Activated CD8-positive, alpha-beta memory T cell treated with anti-CD3 and anti-CD28 coated beads, Interleukin-2, amount 50 U/mL, for 48 hours (primary cell): ENCODE results near the gene DPYSL3.

Experiments used
- DNase-seq: peaks from one replicate; pipeline ENCODE4 v3.0.0-alpha.2; 2020

Gene DPYSL3

GRCh38 chr5:147512659-147513379 lies 3.0 kb upstream of the DPYSL3 start:
- no peak for DNase-seq

- no peak for DNase-seq
Measured at GRCh38 chr5:147510885-147511284, 1.0 kb upstream of the DPYSL3 start.

DNA sequence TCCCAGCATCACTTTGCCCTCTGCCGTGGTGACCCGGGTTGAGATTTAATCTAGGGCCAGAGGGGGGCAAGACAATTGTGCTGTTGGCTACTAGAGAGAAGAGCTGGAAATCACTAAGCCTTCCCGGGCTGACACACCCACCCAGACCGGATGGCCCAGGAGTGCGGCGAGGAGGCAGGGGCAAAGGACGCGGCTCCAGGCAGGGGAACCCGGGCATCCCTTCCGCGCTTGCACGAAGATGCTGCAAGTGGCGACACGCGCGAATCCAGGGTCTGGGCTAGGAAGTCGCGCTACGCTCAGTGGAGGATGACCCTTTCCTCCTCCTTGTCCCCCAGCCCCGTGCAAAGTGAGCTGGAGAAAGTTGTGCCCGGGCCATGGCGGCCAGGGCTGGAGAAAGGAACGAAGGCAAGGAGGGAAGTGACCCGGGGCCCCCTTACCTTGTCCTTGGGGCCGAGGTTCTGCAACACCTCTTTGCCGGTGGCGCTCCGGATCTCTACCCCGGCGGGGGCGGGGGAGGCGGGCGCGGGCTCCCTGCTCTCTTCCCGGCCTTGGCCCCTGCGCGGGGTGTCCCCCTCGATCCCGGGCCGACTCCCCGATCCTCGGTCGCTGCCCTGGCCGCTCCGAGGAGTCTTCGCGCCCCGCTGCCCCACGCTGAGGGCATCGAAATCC lies 693 bp downstream of the DPYSL3 start:
- DNase-seq = no peak

DNA sequence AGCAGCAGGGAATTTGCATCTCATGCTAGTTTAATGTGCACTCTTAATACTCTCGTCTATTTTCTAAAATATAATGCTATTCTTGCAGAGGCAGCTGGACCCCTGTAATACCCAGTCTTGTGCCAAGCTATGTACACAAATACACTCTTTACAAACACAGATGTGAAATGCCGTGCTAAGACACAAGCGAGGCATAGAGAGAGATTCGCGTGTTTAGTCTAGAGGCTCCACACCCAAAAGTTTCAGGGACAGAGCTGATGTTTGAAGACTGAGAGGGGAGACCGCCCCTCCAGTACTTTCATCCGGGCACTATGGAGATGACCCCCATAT lies 1.2 kb downstream of the DPYSL3 start:
- DNase-seq = no peak

GRCh38 chr5:147507480-147508126 lies 2.3 kb downstream of the DPYSL3 start:
- DNase-seq = no peak

DNA sequence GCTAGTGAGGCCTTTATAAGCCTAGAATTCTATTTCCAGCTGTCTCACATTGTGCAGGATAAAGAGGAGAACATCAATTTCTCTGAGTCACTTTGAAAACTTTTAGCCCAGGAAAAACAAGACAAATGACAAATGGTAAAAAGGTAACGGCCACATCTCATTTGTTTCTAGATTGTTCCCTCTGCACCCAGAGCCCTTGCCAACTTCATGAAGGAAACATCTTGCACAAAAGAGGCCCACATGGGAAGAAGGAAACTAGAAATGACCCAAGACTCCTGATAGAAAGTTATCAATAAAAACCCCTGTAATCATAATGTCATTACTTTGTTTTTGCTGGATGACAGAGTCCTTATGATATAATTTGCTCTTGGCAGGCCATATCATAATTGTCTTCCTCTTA lies 5.3 kb downstream of the DPYSL3 start:
- DNase-seq = no peak

GRCh38 chr5:147504011-147504410 lies 5.9 kb downstream of the DPYSL3 start:
- DNase-seq = no peak

GRCh38 chr5:147490989-147491388 lies 18.9 kb downstream of the DPYSL3 start:
- no peak for DNase-seq

DNA sequence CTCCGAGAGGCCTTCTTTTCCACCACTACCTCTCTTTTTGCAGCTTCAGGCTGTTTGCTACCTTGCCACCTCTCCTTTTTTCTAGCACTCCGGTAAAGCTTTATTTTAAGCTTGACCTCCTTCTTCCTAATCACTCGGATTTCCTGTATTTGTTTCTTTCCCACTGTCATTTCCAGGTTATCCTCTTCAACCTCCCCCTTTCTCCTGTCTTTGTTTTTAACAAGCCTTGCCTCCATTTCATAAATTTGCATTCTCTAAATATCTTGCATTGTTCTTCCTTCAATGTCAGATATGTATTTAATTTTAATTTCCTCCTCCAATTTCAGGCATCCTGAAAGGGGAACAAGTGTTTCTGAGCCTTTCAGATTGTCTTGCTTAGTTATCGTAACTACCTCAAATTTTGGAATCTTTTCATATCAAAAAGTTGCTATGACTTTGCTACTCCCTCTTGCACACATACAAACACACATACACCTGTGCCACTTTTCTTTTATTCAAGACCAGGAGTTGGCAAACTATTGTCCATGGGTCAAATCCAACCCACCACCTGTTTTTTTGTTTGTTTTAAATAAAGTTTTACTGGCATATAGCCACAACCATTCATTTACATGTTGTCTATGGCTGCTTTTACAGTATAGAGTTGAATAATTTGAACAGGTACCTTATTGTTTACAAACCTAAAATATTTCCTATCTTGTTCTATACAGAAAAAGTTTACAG lies 22.7 kb downstream of the DPYSL3 start:
- DNase-seq = no peak

GRCh38 chr5:147485814-147486213 lies 24.1 kb downstream of the DPYSL3 start:
- no peak for DNase-seq

DNA sequence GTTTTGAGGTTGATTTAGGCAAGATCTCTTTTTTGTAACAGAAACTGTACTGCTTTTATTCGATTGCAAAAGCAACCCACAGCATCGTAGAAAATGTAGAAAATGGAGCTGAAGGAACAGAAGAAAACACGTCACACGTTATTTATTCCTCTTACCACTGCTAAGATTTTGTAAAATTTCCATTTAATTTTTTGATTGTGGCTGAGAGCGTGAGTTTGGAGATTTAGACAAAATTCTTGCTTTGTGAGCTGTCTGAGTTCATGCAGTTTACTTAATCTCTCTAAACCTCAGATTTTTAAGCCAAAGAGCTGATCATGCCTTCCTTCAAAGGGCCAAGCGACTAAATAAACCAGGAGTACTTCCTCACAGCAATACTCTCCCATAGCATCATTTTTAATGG lies 24.8 kb downstream of the DPYSL3 start:
- DNase-seq = no peak

- DNase-seq = no peak
Measured at GRCh38 chr5:147484708-147485020, 25.2 kb downstream of the DPYSL3 start.

DNA sequence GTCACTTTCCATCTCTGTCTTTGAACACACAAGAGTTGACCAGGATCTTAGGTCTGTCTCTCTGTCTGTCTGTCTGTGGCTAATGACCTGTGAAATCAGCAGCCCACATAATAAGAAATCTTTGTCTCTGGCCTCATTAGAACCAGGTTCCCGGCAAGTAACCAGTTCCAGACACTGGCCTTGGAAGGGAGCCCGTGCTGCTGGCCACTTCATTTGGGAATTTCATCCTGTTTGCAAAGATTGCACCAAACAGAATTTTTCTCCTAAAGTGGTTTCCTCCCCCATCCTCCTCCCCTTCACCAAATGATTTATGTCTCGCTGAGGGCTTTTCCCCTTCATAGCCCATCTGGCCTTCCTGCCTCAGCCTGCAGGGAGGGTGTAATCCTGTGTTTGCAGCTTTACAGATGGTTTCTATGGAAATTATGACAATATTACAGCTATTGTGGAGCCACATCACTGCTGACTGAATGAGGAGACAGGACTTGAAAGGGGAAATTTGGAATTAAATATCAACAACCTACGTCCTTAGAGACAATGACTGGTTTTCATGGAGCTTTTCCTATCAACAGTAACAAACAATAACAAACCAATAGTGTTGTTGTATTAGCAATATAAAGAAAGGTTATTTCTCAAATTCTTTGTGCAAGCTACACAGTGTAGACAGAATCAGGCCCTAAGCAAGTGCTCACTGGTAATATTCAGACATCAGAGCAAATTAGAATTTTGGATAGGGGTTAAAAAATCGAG lies 25.7 kb downstream of the DPYSL3 start:
- DNase-seq = no peak

DNA sequence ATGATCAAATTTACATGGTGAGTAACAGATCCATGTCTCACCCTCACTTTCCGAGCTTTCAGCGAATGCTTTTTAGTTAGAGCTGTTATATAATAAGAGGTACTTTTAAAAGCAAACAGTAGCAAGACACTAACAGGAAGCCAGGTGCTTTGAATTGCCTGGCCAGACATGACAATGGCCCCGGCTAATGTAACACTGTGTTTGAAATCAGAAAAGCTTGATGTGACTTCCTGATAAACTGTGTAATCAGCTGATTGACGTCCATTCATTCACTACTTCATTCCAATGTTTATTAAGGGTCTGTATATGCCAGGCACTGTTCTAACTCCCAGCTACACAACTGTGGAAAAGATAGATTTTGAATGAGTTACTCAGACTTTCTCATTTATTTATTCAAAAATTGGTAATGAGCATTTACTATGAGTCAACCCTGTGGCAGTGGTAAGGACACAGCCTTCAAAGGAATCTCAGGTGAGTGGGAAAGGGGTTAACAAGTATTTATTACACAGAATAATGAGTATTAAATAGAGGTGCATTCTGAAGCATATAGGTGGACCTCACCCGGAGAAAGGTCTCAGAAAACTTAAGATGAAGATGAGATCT lies 26.6 kb downstream of the DPYSL3 start:
- DNase-seq = no peak

- no peak for DNase-seq
Measured at GRCh38 chr5:147482706-147483180, 27.1 kb downstream of the DPYSL3 start.

- no peak for DNase-seq
Measured at GRCh38 chr5:147481874-147482705, 27.8 kb downstream of the DPYSL3 start.

- no peak for DNase-seq
Measured at GRCh38 chr5:147481376-147481775, 28.5 kb downstream of the DPYSL3 start.

- no peak for DNase-seq
Measured at GRCh38 chr5:147479949-147480348, 29.9 kb downstream of the DPYSL3 start.

GRCh38 chr5:147479444-147479843 lies 30.4 kb downstream of the DPYSL3 start:
- no peak for DNase-seq

GRCh38 chr5:147474140-147474539 lies 35.7 kb downstream of the DPYSL3 start:
- no peak for DNase-seq

- DNase-seq = no peak
Measured at GRCh38 chr5:147472664-147473475, 37.0 kb downstream of the DPYSL3 start.
